Limb (tissue), 2 donors: ENCODE data around the gene TSPY4.
"Not testable (repeated sequence)": the region's sequence is repeated elsewhere in the genome, so short reads cannot be mapped to it uniquely, and the experiment has no call there.

ENCODE experiments used
- DNase-seq, 2 donors: peaks; one replicate each; pipeline ENCODE4 v3.0.0-alpha.2; 2016; ENCODE audit errors: extremely low spot score in 2 of 2

The TSPY4 gene, protein sequence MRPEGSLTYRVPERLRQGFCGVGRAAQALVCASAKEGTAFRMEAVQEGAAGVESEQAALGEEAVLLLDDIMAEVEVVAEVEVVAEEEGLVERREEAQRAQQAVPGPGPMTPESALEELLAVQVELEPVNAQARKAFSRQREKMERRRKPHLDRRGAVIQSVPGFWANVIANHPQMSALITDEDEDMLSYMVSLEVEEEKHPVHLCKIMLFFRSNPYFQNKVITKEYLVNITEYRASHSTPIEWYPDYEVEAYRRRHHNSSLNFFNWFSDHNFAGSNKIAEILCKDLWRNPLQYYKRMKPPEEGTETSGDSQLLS

DNA sequence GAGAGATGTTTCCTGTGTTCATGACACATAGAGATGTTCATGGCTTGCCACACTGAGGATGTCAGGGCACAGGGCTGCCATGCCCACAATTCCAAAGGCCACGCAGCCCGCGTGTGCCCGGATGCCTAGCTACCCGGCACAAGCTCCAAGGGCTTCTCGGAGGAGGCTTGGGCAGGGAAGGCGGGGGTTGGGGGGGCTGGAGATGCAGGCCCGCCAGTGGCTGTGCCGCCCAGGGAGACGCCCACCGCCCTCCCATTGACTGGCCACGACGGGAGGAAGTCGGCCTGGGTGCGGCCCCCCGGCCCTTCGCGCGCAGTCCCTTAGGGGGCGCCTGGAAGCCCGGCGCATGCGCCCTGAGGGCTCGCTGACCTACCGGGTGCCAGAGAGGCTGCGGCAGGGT lies at the start of gene TSPY4:
Gene TSPY4 (plus strand): TSS at position 301 of the 400 bp plus-strand sequence. CDS start 46 bp downstream, at position 347.
- not testable (repeated sequence) for DNase-seq

DNA sequence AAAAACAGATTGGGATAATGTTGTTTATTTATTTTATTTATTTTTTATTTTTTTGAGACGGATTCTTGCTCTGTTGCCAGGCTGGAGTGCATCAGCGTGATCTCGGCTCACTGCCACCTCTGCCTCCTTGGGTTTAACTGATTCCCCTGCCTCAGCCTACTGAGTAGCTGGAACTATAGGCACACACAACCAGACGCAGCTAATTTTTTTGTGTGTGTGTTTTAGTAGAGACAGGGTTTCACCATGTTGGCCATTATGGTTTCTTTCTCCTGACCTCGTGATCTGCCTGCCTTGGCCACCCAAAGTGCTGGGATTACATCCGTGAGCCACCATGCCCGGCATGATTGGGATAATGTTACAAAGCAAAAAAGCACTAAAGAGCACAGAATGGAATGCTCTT lies 16.3 kb upstream of the TSPY4 start:
- no peak for DNase-seq

DNA sequence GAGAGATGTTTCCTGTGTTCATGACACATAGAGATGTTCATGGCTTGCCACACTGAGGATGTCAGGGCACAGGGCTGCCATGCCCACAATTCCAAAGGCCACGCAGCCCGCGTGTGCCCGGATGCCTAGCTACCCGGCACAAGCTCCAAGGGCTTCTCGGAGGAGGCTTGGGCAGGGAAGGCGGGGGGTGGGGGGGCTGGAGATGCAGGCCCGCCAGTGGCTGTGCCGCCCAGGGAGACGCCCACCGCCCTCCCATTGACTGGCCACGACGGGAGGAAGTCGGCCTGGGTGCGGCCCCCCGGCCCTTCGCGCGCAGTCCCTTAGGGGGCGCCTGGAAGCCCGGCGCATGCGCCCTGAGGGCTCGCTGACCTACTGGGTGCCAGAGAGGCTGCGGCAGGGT lies 20.2 kb downstream of the TSPY4 start, which contains the start of gene TSPY8:
Gene TSPY8 (plus strand): TSS at position 301 of the 400 bp plus-strand sequence. CDS start 46 bp downstream, at position 347.
- DNase-seq, result not testable (repeated sequence)
